Testis (tissue), 3 donors: ENCODE measurements around the gene TMEM51. TPM values are rescaled to one million over a fixed set of nuclear protein-coding genes. Genes with fewer than 3 reads are reported as not detected.

Experiments
- DNase-seq: peaks from one replicate; pipeline ENCODE4 v3.0.0-alpha.2; 2019
- H3K27ac ChIP-seq, 2 donors: fragments of 200-600 bp; sonication (generic); one replicate each; pipeline ENCODE4 v1.5.1; 2019
- H3K27me3 ChIP-seq: fragments of 200-600 bp; sonication (generic); one replicate; pipeline ENCODE4 v1.5.1; 2019
- H3K36me3 ChIP-seq: fragments of 200-600 bp; sonication (generic); one replicate; pipeline ENCODE4 v1.5.1; 2017; ENCODE audit warnings: low read depth; ENCODE audit errors: missing control alignments
- H3K4me1 ChIP-seq: fragments of 200-600 bp; sonication (generic); one replicate; pipeline ENCODE4 v1.5.1; 2019
- H3K4me3 ChIP-seq, 2 donors: fragments of 200-600 bp; sonication (generic); one replicate each; pipeline ENCODE4 v1.5.1; 2017 to 2019
- H3K9me3 ChIP-seq: fragments of 200-600 bp; sonication (generic); one replicate; pipeline ENCODE4 v1.5.1; 2017
- CTCF ChIP-seq, 3 experiments: fragments of 450-650 bp in 2 of 3; fragments of 200-600 bp in 1 of 3; sonication (generic) in 1 of 3; IDR thresholded peaks; one replicate each; pipeline ENCODE4 v1.5.1; 2016 to 2019; ENCODE audit warnings: antibody characterized with exemption in 3 of 3, mild to moderate bottlenecking in 2 of 3, moderate library complexity in 1 of 3
- POLR2A ChIP-seq: fragments of 450-650 bp; IDR thresholded peaks from one replicate; pipeline ENCODE4 v1.6.1; 2017; ENCODE audit warnings: antibody characterized with exemption, mild to moderate bottlenecking, moderate library complexity
- WGBS, 2 donors: methylation state at CpG; one replicate each; pipeline ENCODE4 v1.1.5; 2018; 5-methylcytosine and 5-hydroxymethylcytosine counted together
- intact Hi-C: fragments of 100-400 bp; cut with DNase I; formaldehyde crosslinking; loops from one replicate; pipeline ENCODE4 v1.15.1; 2023; ENCODE audit warnings: low total_unique reads
- polyA plus RNA-seq: library from polyadenylated mRNA; stranded (reverse); fragments of 350-450 nt; fragmentation: Illumina TruSeq; extraction: RNeasy Lipid Tissue Mini Kit (QIAGEN cat#74804); gene quantifications from one replicate; pipeline ENCODE4 v1.2.3, GENCODE V29; 2014; ENCODE audit warnings: low read depth, low replicate concordance; ENCODE audit not compliant: insufficient read depth
- total RNA-seq, 2 donors: library from RNA; depleted of rRNA; stranded (reverse); fragments of >200 nt; gene quantifications; one replicate each; pipeline ENCODE4 v1.2.3, GENCODE V29; 2016

The TMEM51 gene
- total and polyA plus RNA-seq, 3 donors from 2014 or later: 5.3 to 7.9 (median 5.3) TPM

GRCh38 chr1:15213341-15213821, 59.8 kb downstream of the TMEM51 start:
- 24 to 45% methylated on average over 7 of the region's 7 CpGs for WGBS, 2 donors

GRCh38 chr1:15214527-15214926, 61.0 kb downstream of the TMEM51 start:
- Histone ChIP-seq H3K36me3 (no peaks in the 10 kb centered on the region), H3K9me3 (no peaks in the 10 kb centered on the region), H3K4me3 (no peak overlapping the region), H3K27me3 (no peaks in the 10 kb centered on the region), H3K27ac (peak overlapping the region; percentile 24 to 84), H3K4me1 (peaks cover 51% of the 10 kb centered on the region)
- 34 to 38% methylated on average over 13 to 19 of the region's 19 CpGs for WGBS, 2 donors
- peak; percentile 84 for DNase-seq
- TF ChIP-seq POLR2A (no peak), CTCF (IDR thresholded peaks at IDR 0.05) (no peak)
- intact Hi-C loops: no loop called here

More at GRCh38 chr1:15213341-15213821, 59.8 kb downstream of the TMEM51 start:
- Histone ChIP-seq H3K36me3 (no peaks in the 10 kb centered on the region), H3K4me1 (peaks cover 54% of the 10 kb centered on the region), H3K4me3 (no peak overlapping the region), H3K27me3 (no peaks in the 10 kb centered on the region), H3K9me3 (no peaks in the 10 kb centered on the region), H3K27ac (peak overlapping the region; percentile 24 to 84)
- TF ChIP-seq CTCF (IDR thresholded peaks at IDR 0.05): no peak
- TF ChIP-seq POLR2A: no peak
- intact Hi-C loops: no loop called here
- peak; percentile 70 for DNase-seq

- Histone ChIP-seq H3K4me1 (peaks cover 50% of the 10 kb centered on the region), H3K9me3 (no peaks in the 10 kb centered on the region), H3K27ac (peak overlapping the region; percentile 24 to 84), H3K27me3 (no peaks in the 10 kb centered on the region), H3K4me3 (no peak overlapping the region), H3K36me3 (no peaks in the 10 kb centered on the region)
- no peak for DNase-seq
- TF ChIP-seq POLR2A: no peak
- TF ChIP-seq CTCF (IDR thresholded peaks at IDR 0.05): no peak
- WGBS, 2 donors: 50 to 60% methylated on average over 10 to 23 of the region's 23 CpGs
- intact Hi-C loops: no loop called here
These were observed 61.6 kb downstream of the TMEM51 start for GRCh38 chr1:15215116-15215515.

- H3K4me1 ChIP-seq: peaks cover 28% of the 10 kb centered on the region
- no peaks in the 10 kb centered on the region for H3K27me3 ChIP-seq
- H3K9me3 ChIP-seq: no peaks in the 10 kb centered on the region
- TF ChIP-seq POLR2A (no peak), CTCF (IDR thresholded peaks at IDR 0.05) (no peak)
- intact Hi-C loops: no loop called here
- no peaks in the 10 kb centered on the region for H3K36me3 ChIP-seq
- no peak overlapping the region for H3K27ac ChIP-seq
- no peak for DNase-seq
- WGBS, 2 donors: 88 to 100% methylated on average over 1 of the region's 1 CpG
- H3K4me3 ChIP-seq: no peak overlapping the region
These were observed 64.1 kb downstream of the TMEM51 start for GRCh38 chr1:15217654-15218053.
